Epithelial cell of proximal tubule (primary cell): ENCODE data around the gene KCNMA1. TPM values are rescaled to one million over a fixed set of nuclear protein-coding genes. Genes with fewer than 3 reads are reported as not detected.
"Not testable (repeated sequence)": the region's sequence is repeated elsewhere in the genome, so short reads cannot be mapped to it uniquely, and the experiment has no call there.

Experiments
- DNase-seq: peaks from one replicate; pipeline ENCODE4 v3.0.0-alpha.2; 2011; ENCODE audit warnings: low read depth
- H3K4me3 ChIP-seq: 2 replicates; pipeline ENCODE4 v1.5.1; 2011; ENCODE audit warnings: low read depth, mild to moderate bottlenecking, low read length
- CTCF ChIP-seq: conservative IDR thresholded peaks from 2 replicates; pipeline ENCODE4 v1.5.1; 2012; ENCODE audit warnings: low read depth, mild to moderate bottlenecking, low read length
- total RNA-seq: library from RNA; depleted of rRNA; stranded (reverse); fragments of >200 nt; gene quantifications from 2 replicates; pipeline ENCODE4 v1.2.3, GENCODE V29; 2015

KCNMA1 gene
- total RNA-seq, 1 donor from 2014 or later, result 12.5 TPM

- TF ChIP-seq CTCF, result no peak
- no peak overlapping the region for H3K4me3 ChIP-seq
- DNase-seq, result no peak
These were observed 45.1 kb downstream of the KCNMA1 start for GRCh38 chr10:77592510-77592909.

GRCh38 chr10:77591238-77591880 lies 46.2 kb downstream of the KCNMA1 start:
- no peak overlapping the region for H3K4me3 ChIP-seq
- DNase-seq, result no peak
- TF ChIP-seq CTCF, result no peak

- DNase-seq, result no peak
- no peak overlapping the region for H3K4me3 ChIP-seq
- TF ChIP-seq CTCF, result no peak
These were observed 47.0 kb downstream of the KCNMA1 start for GRCh38 chr10:77590344-77591237.

GRCh38 chr10:77589703-77590102 lies 47.9 kb downstream of the KCNMA1 start:
- DNase-seq, H3K4me3 ChIP-seq: not testable (repeated sequence)

- no peak overlapping the region for H3K4me3 ChIP-seq
- DNase-seq, result no peak
These were observed 48.7 kb downstream of the KCNMA1 start for GRCh38 chr10:77588886-77589285.

GRCh38 chr10:77587416-77587790 lies 50.2 kb downstream of the KCNMA1 start:
- DNase-seq, result no peak
- no peak overlapping the region for H3K4me3 ChIP-seq
- TF ChIP-seq CTCF, result no peak

More at GRCh38 chr10:77588886-77589285, 48.7 kb downstream of the KCNMA1 start:
- no peak for TF ChIP-seq CTCF

- H3K4me3 ChIP-seq, result no peak overlapping the region
- no peak for TF ChIP-seq CTCF
- no peak for DNase-seq
These were observed 50.7 kb downstream of the KCNMA1 start for GRCh38 chr10:77586719-77587415.
